Subcutaneous abdominal adipose tissue (tissue), 5 donors: ENCODE data around the gene SHROOM4.

Source experiments
- H3K27ac ChIP-seq: one replicate; pipeline ENCODE4 v1.7.0; 2013; ENCODE audit warnings: low read depth, mild to moderate bottlenecking, inconsistent platforms, low read length, moderate library complexity
- H3K27me3 ChIP-seq, 5 donors: one replicate each; pipeline ENCODE4 v1.7.0; 2013; ENCODE audit warnings: low read length in 5 of 5, inconsistent platforms in 1 of 5; ENCODE audit not compliant: control insufficient read depth in 5 of 5, insufficient read depth in 4 of 5
- H3K36me3 ChIP-seq, 5 donors: one replicate each; pipeline ENCODE4 v1.7.0; 2013; ENCODE audit warnings: low read length in 5 of 5; ENCODE audit not compliant: control insufficient read depth in 5 of 5, insufficient read depth in 5 of 5
- H3K4me1 ChIP-seq, 5 donors: one replicate each; pipeline ENCODE4 v1.7.0; 2013; ENCODE audit warnings: low read length in 5 of 5, mild to moderate bottlenecking in 3 of 5, moderate library complexity in 1 of 5; ENCODE audit not compliant: control insufficient read depth in 5 of 5, insufficient read depth in 5 of 5
- H3K4me3 ChIP-seq, 5 donors: one replicate each; pipeline ENCODE4 v1.7.0; 2013; ENCODE audit warnings: low read length in 5 of 5, low read depth in 1 of 5
- H3K9ac ChIP-seq, 5 donors: one replicate each; pipeline ENCODE4 v1.7.0; 2013; ENCODE audit warnings: low read length in 5 of 5, mild to moderate bottlenecking in 4 of 5, moderate library complexity in 3 of 5
- H3K9me3 ChIP-seq, 5 donors: one replicate each; pipeline ENCODE4 v1.7.0; 2013; ENCODE audit warnings: low read length in 5 of 5; ENCODE audit not compliant: control insufficient read depth in 5 of 5
- donor health status: healthy.
- donor health status: healthy.
- donor health status: healthy.
- donor health status: healthy.
- donor health status: healthy.

SHROOM4 gene

DNA sequence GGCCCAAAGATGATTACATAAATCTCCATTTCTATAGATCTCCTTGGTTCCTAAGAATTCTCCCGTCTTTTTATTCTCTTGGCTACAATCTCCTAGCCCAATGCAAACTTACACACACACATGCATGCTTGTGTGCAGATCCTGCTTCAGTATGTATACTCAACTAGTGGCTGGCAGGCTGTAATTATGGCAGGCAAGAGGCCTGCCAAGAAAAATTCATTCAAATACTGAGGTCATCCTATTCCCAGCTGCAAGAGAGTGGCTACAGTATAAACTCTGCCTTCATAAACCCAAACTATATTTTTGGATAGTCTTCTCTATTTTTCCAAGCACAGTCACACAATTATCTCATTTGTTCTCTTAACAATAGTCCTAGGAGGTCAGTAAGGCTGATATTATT is 95.2 kb downstream of the SHROOM4 start:
- no peak overlapping the region for H3K9ac ChIP-seq
- H3K4me3 ChIP-seq, result no peak overlapping the region
- H3K9me3 ChIP-seq, result no peaks in the 10 kb centered on the region
- H3K27me3 ChIP-seq, result peaks cover 0 to 8% (median 2%) of the 10 kb centered on the region in 5 donors
- no peak overlapping the region for H3K27ac ChIP-seq
- no peaks in the 10 kb centered on the region for H3K36me3 ChIP-seq
- H3K4me1 ChIP-seq, result no peaks in the 10 kb centered on the region

DNA sequence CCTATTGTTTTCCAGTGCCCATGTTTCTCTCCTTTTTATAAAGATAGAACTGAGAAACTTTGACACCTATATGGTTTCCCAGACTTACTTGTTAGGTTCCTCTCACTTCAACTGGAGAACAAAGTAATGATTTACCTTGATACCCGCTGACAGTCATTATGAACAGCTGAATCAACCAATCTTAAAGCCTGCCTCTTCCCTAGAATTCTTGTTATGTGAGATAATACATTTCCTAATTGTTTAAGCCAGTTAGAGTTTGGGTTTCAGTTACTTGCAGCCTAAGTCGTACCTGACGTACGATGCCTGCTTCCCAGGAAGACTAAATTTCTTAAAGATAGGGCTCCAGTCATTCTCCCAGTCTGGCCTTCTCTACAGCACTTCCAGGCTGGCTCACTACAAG is 97.3 kb downstream of the SHROOM4 start:
- H3K27ac ChIP-seq, result no peak overlapping the region

DNA sequence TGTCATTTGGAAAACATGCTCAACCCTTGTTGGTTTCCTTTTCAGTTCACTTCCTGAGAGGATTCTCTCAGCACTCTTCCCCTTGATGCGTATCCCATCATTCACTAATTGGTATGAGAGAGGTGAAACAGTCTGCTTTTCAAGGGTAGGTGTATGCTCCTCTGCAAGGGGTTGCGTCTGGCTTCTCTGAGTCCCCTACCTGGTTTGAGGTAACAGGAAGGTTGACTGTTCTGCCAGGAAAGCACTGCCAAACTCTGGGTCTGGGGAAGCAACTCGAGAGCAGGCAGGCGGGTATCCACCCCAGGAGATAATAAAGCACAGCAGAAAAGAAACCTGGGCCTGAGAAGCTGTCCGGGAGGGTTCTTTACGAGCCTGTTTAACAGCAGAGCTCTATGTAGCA is 101.2 kb downstream of the SHROOM4 start:
- Histone ChIP-seq H3K36me3 (no peaks in the 10 kb centered on the region), H3K9me3 (no peaks in the 10 kb centered on the region), H3K9ac (no peak overlapping the region), H3K4me1 (peaks cover 0 to 4% (median 2%) of the 10 kb centered on the region in 5 donors), H3K4me3 (no peak overlapping the region), H3K27me3 (peaks cover 0 to 17% (median 0%) of the 10 kb centered on the region in 5 donors), H3K27ac (no peak overlapping the region)

More for the DNA sequence above, 97.3 kb downstream of the SHROOM4 start:
- Histone ChIP-seq H3K9ac (no peak overlapping the region), H3K4me1 (no peaks in the 10 kb centered on the region), H3K36me3 (no peaks in the 10 kb centered on the region), H3K9me3 (no peaks in the 10 kb centered on the region), H3K27me3 (peaks cover 0 to 6% (median 0%) of the 10 kb centered on the region in 5 donors), H3K4me3 (no peak overlapping the region)

DNA sequence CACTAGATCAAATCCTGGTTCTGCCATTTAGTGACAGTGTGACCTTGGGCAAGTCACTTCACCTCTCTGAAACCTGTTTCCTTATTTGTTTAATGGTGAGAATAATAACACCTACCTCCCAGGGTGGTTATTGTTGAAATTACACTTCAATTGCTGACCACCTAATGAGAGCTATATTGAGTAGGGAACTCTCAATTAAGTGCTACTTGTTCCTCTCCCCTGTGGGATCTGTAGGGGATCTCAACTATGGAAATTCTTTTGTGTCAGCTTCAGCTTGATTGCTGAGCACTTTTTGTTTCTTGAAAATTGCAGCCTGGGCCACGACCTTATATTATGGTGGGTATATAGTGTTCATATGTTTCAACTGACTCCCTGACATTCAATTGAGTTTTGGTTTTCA is 102.1 kb downstream of the SHROOM4 start:
- H3K9me3 ChIP-seq, result no peaks in the 10 kb centered on the region
- peaks cover 0 to 6% (median 3%) of the 10 kb centered on the region in 5 donors for H3K4me1 ChIP-seq
- no peaks in the 10 kb centered on the region for H3K36me3 ChIP-seq
- no peak overlapping the region for H3K9ac ChIP-seq
- H3K4me3 ChIP-seq, result no peak overlapping the region
- H3K27ac ChIP-seq, result no peak overlapping the region
- peaks cover 0 to 18% (median 0%) of the 10 kb centered on the region in 5 donors for H3K27me3 ChIP-seq

DNA sequence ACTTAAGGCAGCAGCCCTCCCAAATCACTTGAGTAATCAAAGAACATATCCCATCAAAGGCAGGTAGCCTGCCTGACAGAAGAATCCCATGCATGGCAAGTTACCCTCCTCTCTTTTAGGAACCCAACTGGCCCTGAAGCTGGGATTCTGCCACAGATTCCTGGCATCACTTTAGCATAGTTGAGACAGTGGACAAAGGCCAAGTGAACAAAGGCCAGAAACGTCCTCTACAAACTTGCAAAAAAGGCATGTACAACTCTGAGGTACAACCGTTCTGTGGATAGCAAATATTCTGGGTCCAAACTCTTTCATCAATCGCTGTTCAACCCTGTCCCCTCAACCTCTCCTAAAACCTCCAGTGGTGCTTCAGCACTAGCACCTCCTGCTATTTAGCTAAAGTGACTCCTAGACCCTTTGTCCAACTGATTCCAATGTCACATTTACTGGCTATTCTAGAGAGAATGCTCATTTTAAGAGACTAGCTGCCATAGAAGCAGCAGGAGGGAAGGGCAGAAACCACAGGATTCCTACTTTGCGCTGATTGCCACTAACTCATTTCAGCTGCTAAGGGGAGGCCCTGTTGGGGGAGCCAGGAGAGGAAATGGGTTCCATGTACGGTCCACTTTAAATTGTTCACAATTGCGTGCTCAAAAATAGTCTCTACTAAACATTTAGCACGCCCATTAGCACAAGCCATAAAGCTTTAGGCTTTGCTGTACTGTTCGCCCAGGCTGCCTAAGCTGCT is 105.9 kb downstream of the SHROOM4 start:
- no peaks in the 10 kb centered on the region for H3K9me3 ChIP-seq
- H3K27me3 ChIP-seq, result peaks cover 0 to 18% (median 2%) of the 10 kb centered on the region in 5 donors
- H3K27ac ChIP-seq, result no peak overlapping the region
- H3K9ac ChIP-seq, result no peak overlapping the region
- H3K4me3 ChIP-seq, result no peak overlapping the region
- H3K4me1 ChIP-seq, result peaks cover 0 to 6% (median 4%) of the 10 kb centered on the region in 5 donors
- no peaks in the 10 kb centered on the region for H3K36me3 ChIP-seq

DNA sequence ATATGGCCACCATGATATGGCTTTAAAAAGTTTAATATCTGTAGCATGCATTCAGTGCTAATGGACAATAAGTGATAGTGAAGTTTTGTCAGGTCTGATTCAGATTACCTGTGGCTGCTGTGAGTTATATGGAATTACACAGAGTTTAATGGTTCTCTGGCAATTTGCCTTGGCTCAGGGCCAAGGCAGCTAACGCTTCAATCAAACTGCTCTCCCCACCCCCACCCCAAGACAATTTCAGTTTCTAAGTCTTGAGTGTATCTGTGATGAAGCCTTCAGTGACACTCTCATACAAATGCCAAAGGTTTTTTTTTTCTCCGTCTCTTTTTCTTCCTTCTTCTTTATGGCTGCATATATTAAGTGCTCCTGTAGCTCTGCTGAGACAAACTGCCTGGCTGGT is 106.6 kb downstream of the SHROOM4 start:
- H3K9me3 ChIP-seq, result no peaks in the 10 kb centered on the region
- peaks cover 0 to 18% (median 2%) of the 10 kb centered on the region in 5 donors for H3K27me3 ChIP-seq
- no peak overlapping the region for H3K4me3 ChIP-seq
- peaks cover 0 to 6% (median 4%) of the 10 kb centered on the region in 5 donors for H3K4me1 ChIP-seq
- H3K27ac ChIP-seq, result no peak overlapping the region
- no peak overlapping the region for H3K9ac ChIP-seq
- H3K36me3 ChIP-seq, result no peaks in the 10 kb centered on the region

DNA sequence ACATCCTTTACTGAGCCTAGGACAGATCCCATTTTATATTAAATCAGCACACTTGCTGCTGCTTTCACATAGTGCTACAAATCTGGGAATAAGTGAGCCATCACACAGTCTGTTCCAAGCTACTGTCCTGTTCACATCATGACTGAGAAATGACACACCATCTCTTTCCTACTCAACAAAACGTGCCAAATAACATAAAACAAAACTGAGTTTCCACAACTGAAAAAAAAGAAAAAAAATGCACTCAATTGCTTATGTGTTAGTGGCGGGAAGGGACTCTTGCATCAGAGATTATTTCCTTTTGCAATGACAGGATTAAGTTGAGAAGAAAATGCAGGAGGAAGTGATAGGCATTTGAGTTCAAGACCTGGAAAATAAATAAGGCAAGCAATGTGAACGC is 109.0 kb downstream of the SHROOM4 start:
- no peak overlapping the region for H3K4me3 ChIP-seq
- peaks cover 0 to 7% (median 4%) of the 10 kb centered on the region in 5 donors for H3K4me1 ChIP-seq
- no peak overlapping the region for H3K9ac ChIP-seq
- no peaks in the 10 kb centered on the region for H3K9me3 ChIP-seq
- H3K27ac ChIP-seq, result no peak overlapping the region
- no peaks in the 10 kb centered on the region for H3K36me3 ChIP-seq
- H3K27me3 ChIP-seq, result peaks cover 0 to 27% (median 8%) of the 10 kb centered on the region in 5 donors

DNA sequence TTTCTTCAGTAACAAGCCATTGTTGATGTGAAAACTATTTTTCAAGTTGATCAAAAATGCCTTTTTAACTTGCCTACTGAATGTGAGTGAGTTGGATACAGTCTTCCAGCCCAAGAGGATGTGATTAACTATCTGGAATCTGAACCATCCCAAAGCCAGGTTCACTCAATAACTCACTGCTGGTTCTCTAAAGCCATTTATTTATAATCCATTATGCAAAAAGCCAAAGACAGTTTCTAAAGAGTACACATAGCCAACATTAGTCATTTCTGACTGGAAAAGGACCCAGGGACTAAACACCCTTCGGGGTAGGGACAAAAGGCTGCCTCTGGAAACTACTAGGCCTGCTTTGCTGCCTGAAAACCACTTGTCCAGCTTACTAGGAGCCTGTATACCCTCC is 109.6 kb downstream of the SHROOM4 start:
- Histone ChIP-seq H3K36me3 (no peaks in the 10 kb centered on the region), H3K27ac (no peak overlapping the region), H3K4me1 (peaks cover 0 to 7% (median 4%) of the 10 kb centered on the region in 5 donors)

DNA sequence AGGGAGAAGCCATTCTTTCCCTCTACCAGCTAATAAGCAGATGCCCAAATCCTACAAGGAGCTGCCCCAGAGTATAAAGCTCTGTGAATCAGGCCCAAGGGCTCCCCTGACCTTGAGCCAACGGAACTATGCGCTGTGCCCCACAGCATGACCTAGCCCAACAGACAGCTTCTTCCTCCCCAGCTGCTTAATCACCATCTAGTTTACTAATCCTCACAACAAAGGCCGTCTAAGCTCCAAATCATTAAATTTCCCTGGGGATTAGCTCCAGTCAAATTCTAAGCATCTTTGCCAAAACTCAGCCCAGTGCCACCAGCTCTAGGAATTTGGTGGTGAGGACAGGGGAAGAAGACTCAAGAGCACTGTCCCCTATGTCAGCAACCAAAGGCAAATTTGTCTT is 113.1 kb downstream of the SHROOM4 start:
- H3K27ac ChIP-seq, result no peak overlapping the region
- no peak overlapping the region for H3K9ac ChIP-seq
- H3K36me3 ChIP-seq, result no peaks in the 10 kb centered on the region
- no peak overlapping the region for H3K4me3 ChIP-seq
- H3K9me3 ChIP-seq, result no peaks in the 10 kb centered on the region
- H3K27me3 ChIP-seq, result peaks cover 0 to 13% (median 8%) of the 10 kb centered on the region in 5 donors
- peaks cover 0 to 4% (median 0%) of the 10 kb centered on the region in 5 donors for H3K4me1 ChIP-seq

More for the DNA sequence above, 109.6 kb downstream of the SHROOM4 start:
- no peak overlapping the region for H3K4me3 ChIP-seq
- peaks cover 0 to 24% (median 8%) of the 10 kb centered on the region in 5 donors for H3K27me3 ChIP-seq
- no peak overlapping the region for H3K9ac ChIP-seq
- no peaks in the 10 kb centered on the region for H3K9me3 ChIP-seq

DNA sequence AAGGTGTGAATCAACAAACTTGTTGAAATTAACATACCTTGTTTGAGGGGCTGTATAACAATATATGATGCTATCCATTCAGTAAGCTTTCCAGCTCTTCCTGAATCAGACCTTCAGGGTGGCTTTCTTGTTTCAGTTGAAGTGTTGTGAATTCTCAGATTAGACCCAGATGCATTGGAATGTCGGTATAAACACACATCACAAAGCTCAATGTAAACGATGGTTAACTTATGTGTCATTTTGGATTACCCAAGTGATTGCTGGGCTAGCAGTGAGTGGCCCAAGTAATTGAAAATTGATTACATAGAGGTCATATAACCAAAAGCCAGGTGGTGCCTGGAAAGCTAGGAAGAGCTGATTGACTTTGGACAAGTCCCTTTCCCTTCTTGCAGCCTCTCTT is 115.0 kb downstream of the SHROOM4 start:
- peaks cover 0 to 16% (median 10%) of the 10 kb centered on the region in 5 donors for H3K27me3 ChIP-seq
- no peak overlapping the region for H3K9ac ChIP-seq
- H3K4me1 ChIP-seq, result peaks cover 0 to 3% (median 0%) of the 10 kb centered on the region in 5 donors
- no peak overlapping the region for H3K27ac ChIP-seq
- no peak overlapping the region for H3K4me3 ChIP-seq
- no peaks in the 10 kb centered on the region for H3K36me3 ChIP-seq
- H3K9me3 ChIP-seq, result no peaks in the 10 kb centered on the region
